ENCODE measurements around the gene RALGPS1.

The RALGPS1 gene

GRCh38 chr9:127121628-127122175 lies 207.1 kb downstream of the RALGPS1 start:
- peak; percentile 60 for DNase-seq (ENCODE audit: low spot score)

GRCh38 chr9:127122176-127123063 lies 207.8 kb downstream of the RALGPS1 start, which contains the start of gene ANGPTL2:
ANGPTL2 (minus strand) TSS chr9:127122635; CDS start chr9:127108731, 13,904 bp downstream.
- peak; percentile 96 for DNase-seq (ENCODE audit: low spot score)

- DNase-seq (ENCODE audit: low spot score) = no peak
Measured at GRCh38 chr9:127123064-127123890, 208.7 kb downstream of the RALGPS1 start.

- no peak for DNase-seq (ENCODE audit: low spot score)
Measured at GRCh38 chr9:127124111-127124531, 209.5 kb downstream of the RALGPS1 start.

- DNase-seq (ENCODE audit: low spot score) = no peak
Measured at GRCh38 chr9:127124792-127125191, 210.2 kb downstream of the RALGPS1 start.

DNA sequence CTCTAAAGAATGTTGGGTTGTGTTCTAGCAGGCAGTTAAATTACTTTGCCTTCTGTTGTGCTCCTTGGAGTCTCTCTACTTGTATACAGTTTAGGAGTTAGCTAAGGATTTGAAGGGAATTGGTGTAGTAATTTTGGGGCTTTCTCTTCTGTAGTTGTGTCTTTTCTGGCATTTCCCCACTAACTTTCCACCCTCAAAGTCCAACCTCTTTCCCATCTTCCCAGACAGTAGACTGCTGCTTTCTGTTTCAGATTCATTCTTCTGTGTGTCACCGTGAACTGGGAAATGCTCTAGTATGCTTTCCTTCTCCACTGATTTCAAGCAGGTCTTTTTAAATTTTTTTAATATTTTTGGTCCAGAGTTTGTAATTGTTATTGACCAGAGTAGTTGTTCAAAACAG lies 212.4 kb downstream of the RALGPS1 start:
- DNase-seq (ENCODE audit: low spot score) = no peak

DNA sequence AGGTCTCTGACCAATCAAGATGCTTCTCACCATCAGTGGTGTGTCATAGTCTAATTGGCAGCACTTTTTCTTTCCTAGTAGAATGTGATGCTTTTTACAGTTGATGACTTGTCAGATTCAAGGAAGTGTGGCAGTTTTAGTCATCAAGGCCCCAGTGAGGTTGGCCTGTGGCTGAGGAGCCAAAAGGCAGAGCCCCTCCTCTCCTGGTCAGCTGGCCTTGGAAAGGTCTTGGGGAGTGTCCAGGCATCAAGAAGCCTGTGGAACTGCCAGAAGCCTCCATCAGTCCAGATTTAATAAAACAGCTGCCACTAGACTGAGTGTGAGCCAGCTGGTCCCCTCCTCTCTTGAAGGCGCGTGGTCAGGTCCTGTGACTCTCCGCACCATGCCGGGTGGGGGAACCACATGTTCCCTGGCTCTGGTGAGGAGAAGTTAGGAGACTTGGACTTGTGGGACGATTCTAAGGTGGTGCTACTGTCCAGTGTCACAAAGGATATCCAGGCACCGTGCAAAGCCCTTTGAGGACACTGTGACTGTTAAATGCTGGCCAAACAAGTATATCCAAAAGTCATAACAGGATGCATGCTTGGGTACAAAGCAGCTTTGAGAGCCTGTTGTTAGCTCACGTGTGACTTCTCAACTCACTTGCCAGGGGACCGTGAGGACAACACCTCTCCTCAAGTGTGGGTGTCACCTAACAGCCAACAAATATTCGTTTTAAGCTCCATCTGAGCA lies 213.9 kb downstream of the RALGPS1 start:
- no peak for DNase-seq (ENCODE audit: low spot score)

DNA sequence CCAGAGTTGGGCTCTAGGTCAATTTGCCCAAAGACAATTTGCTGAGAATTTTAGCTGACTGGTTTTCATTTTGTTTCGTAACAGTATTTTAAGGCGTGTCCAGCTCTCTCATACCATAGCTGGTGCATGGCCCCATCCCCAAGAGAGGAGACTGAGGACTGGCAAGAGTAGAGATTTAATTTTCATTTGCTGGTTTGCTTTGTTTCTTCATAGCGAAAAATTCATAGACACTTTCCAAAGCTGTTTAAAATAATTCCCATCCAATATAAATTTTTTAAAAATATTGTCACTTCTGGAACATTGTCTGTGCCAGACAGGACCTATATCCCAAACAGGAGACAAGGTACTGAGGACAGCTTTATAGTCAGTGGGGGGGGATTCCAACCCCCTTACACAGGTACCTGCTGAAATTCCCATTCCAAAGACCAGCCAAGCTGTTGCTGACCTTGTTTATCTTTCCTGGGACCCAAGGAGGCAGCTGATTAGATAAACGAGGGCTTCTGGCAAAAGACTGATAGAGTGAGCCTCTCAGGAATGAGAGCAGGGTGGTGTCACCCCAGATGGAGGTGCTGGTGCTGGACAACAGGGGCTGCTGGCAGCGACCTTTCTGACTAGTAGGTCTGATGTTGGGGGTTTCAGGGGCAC lies 214.6 kb downstream of the RALGPS1 start:
- no peak for DNase-seq (ENCODE audit: low spot score)

DNA sequence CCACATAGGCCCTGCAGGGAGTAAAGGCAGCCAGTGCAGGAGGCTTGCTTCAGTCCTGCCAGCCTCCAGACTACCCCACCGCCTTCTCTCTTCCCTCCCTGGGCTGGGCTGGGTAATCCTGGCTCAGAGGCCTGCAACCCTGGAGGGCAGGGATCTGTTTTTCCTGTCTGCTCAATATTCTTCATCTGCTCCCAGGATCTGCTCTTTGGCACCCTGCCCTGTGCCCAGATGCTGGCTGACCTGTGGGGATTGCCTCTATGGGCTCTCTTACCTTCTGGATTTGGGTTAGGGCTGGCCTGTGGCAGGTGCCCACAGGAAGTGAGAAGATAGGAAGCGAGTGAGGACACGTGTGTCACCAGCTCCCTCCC lies 215.1 kb downstream of the RALGPS1 start:
- no peak for DNase-seq (ENCODE audit: low spot score)

- no peak for DNase-seq (ENCODE audit: low spot score)
Measured at GRCh38 chr9:127130235-127130634, 215.7 kb downstream of the RALGPS1 start.

- no peak for DNase-seq (ENCODE audit: low spot score)
Measured at GRCh38 chr9:127130661-127131538, 216.3 kb downstream of the RALGPS1 start.

DNA sequence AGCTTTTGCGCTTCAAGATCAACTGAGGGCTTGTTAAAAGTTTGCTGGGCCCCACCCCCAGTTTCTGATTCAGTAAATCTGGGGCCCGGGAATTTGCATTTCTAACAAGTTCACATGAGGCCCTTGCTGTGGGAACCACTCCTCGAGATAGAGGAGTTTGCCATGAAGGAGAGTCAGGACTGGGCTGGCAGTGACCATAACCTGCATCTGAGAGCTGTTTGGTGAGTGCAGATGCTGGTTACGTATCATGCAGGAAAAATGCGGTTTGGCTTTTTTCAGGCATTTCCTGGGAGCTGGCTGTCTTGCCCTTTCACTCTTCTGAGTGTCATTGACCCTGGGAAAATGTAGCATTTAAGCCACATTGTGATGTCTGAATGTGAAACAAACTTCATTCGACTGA lies 217.3 kb downstream of the RALGPS1 start:
- no peak for DNase-seq (ENCODE audit: low spot score)

DNA sequence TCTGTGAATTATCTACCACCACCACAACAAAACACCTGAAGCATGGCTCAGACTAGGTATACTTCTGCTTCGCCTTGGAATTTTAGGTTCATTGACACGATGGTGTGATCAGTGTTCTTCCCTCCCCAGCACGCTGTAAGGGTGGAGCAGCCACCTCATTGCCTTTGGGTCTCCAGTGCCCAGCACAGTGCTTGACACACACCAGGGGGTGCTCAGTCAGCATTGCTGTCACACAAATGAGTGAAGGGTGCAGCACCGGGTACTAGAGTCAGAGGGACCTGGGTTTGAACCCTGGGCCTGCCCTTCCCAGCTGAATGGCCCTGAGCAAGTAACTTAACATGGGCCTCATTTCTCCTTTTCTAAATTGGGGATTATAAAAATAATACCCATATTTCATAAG lies 217.8 kb downstream of the RALGPS1 start:
- no peak for DNase-seq (ENCODE audit: low spot score)

DNA sequence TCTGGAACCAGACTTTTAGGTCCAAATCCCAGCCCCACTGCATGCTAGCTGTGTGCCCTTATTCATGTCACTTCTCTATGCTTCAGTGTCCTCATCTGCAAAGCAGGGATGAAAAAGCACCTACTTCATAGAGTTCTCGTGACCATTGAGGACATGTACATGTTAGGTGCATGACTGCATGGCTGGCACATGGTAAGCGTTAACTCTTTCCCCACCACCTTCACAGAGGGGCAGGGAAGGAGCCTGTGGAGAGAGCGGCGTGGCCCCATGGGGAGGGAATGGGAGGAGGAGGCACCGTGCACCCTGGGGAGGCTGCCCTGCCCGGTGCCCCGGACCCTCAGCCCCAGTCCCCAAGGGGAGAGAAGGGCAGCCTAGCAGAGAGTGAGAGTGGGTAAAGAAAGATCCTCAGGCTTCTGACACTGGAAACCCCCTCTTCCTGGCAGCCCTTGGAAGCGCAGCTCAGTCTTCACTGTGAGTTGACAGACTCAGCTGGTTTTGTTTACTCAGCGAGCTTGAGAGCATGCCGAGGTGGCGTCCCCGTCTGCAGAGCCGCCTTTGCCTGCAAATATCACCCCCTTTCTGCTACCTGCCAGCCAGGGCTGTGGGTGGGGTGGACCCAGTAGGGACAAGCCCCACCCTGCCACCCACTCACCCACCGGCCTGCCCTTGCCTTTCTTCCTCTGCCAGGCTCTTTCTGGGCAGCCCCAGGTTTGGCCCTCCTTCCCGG lies 218.5 kb downstream of the RALGPS1 start:
- DNase-seq (ENCODE audit: low spot score) = peak; percentile 55

GRCh38 chr9:127133739-127134167 lies 219.2 kb downstream of the RALGPS1 start:
- peak; percentile 49 for DNase-seq (ENCODE audit: low spot score)

DNA sequence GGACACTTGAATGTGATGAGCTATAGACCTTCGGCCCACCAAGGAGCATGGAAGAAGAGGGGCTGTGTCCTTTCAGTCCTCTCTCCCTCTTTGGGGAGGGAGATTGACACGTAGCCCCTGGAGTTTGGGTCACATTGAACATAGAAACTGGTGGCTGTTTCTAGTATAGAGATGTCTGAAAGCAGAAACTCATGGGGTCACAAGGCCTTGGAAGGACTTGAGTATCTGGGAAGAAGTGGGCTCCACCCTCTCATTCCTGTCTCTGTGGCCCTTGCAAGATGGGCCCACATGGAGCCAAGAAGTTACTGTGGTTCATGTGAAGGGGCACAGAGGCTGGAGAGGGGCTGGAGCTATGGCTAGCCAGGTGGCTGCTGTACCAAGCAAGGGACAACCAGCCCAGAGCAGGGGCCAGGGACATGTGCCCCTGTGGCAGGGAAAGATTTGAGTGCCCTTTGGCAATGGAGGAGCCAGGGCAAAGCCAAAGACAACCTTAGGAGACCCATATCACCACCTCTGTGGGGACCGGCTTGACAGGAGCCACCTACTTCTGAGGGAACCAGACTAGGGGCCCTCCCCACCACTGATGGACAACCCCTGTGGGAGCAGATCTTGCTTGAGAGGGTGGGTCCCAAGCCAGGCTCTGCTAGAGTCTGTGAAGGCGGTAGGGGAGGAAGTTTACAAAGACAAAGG lies 220.6 kb downstream of the RALGPS1 start:
- DNase-seq (ENCODE audit: low spot score) = peak; percentile 39

DNA sequence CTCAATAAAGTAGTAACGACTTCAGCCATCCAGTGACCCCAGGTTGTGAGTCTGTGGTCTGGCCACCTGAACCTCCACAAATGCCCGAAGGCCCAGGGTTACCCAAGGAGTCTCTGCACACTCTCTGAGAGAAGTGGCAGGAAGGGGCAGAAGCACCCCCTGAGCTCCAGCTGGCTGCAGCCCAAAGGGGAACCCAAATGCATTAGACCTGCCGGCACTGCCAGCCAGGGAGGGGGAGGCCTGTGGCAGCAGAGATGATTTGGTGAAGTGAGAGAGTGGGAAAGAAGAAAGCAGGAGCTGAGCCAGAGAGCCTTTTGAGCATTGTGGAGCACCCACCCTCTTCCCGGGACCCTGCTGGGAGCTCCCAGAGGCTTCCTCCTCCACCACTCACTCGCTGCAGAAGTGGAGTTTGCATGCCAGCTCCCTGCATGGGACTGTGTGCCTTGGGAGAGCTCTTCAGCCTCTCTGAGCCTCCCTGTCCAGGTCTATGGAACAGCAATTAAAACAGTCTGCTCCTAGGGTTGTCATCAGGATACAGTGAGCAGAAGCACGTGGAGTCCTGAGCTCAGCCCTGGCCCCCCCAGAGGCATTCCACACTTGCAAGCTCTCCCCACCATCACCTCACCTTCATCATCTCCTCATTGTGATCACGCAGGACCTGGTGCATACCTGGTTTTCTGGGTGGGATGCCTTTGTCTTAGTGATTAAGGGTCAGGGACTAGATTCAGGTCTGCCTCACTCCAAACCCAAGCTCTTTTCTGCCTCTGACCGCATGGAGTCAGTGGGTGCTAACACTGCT lies 221.7 kb downstream of the RALGPS1 start:
- DNase-seq (ENCODE audit: low spot score) = peak; percentile 31
